ENCODE results near the gene PRSS21.

The PRSS21 gene

GRCh38 chr16:2816751-2817339 lies at the start of gene PRSS21:
TSS of gene PRSS21 (plus strand) at chr16:2817237. CDS start at chr16:2817269, 32 bp downstream.
- peak in 2 of 10 donors; percentile 73 to 76 for DNase-seq
- intact Hi-C loops (cut with DNase I), result no loop called here

DNA sequence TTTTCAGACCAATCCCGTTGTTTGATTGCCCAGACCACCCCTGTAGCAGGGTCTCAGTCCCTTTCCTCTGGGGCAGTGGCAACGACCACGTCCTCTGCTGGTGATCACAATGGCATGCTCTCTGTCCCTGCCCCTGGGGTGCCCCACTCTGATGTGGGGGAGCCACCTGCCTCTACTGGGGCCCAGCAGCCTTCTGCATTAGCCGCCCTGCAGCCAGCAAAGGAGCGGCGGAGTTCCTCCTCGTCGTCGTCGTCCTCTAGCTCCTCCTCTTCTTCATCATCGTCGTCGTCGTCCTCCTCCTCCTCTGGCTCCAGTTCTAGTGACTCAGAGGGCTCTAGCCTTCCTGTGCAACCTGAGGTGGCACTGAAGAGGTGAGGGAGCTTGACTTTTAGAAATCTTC lies 49.1 kb upstream of the PRSS21 start:
- intact Hi-C loops (cut with DNase I), result no loop called here
- DNase-seq, result peak in 3 of 10 donors; percentile 47 to 69 (median 66)

DNA sequence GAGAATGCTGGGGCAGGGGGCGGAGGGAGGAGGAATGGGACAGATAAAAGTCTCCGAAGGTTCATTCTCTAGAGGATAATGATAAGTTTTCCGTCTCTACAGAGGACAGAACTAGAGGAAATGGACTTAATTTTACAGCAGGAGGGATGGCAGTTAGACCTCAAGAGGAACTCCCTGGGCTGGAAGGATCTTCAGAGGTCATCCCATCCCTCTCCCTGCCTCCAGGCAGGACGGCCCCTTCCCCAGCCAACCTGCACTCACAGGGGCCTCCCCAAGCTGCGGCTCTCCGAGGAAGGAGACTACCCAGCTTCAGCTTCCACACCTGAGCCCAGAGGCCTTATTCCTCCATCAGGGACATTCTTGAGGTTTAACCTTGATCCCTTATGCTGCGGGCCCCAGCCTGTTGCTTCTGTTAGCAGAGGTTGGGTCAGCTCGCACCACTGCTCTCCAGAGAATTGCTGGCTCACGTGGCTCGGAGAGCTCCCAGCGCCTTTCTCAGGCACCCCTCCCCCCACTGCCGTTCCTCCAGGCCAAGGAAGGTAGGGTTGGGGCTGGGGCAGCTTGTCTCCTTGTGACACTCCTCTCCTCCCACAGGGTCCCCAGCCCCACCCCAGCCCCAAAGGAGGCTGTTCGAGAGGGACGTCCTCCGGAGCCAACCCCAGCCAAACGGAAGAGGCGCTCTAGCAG lies 48.5 kb upstream of the PRSS21 start:
- intact Hi-C loops (cut with DNase I), result no loop called here
- peak in 3 of 10 donors; percentile 47 to 61 (median 52) for DNase-seq

DNA sequence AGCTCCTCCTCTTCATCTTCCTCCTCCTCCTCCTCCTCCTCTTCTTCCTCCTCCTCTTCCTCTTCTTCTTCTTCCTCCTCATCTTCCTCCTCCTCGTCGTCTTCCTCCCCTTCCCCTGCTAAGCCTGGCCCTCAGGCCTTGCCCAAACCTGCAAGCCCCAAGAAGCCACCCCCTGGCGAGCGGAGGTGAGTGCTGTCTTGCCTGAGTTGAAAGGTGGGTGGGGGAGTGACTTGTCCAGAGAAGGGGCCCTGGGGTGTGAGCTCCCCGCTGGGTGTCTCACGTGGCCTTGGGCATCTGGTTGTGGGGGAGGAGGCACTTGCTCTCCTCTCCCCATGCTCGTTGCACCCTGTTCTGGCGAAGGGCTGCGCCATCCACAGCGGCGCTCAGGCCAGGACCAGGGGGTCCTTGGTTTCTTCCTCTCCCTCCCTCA lies 47.9 kb upstream of the PRSS21 start:
- intact Hi-C loops (cut with DNase I), result no loop called here
- DNase-seq, result peak in 3 of 10 donors; percentile 52 to 65 (median 64)

DNA sequence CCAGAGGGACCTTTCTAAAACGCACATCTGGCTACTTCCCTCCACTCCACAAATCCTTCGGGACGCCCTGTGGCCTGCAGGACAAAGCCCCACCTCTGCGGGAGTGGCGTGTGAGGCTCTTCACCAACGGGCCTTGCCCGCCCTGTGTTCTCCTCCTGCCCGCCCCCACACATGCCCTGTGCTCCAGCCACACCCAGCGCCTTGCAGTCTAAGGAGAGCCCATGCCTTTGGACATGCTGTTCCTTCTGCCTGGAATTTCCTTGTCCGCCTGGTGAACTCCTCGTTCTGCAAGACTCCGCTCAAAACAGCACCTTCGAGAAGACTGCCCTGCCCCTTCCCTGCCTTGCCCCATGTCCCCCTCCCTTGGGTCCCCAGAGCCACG lies 47.4 kb upstream of the PRSS21 start:
- intact Hi-C loops (cut with DNase I), result no loop called here
- peak in 2 of 10 donors; percentile 32 to 81 for DNase-seq

GRCh38 chr16:2770057-2770951 lies 46.7 kb upstream of the PRSS21 start:
- peak in 3 of 10 donors; percentile 64 to 76 (median 71) for DNase-seq
- intact Hi-C loops (cut with DNase I), result no loop called here

GRCh38 chr16:2771496-2772402 lies 45.3 kb upstream of the PRSS21 start:
- DNase-seq, result peak in 3 of 10 donors; percentile 60 to 67 (median 64)
- intact Hi-C loops (cut with DNase I), result no loop called here

GRCh38 chr16:2773188-2773968 lies 43.7 kb upstream of the PRSS21 start:
- DNase-seq, result peak in 3 of 10 donors; percentile 19 to 43 (median 39)
- intact Hi-C loops (cut with DNase I), result no loop called here

- peak in 2 of 10 donors; percentile 35 to 68 for DNase-seq
- intact Hi-C loops (cut with DNase I), result no loop called here
Observed at GRCh38 chr16:2774161-2774891, 42.7 kb upstream of the PRSS21 start.

GRCh38 chr16:2775131-2775716 lies 41.8 kb upstream of the PRSS21 start:
- intact Hi-C loops (cut with DNase I), result loop anchor here (5.0 kb wide), 2 partner anchors 92 to 107 kb away; partner anchors contain the start of gene FLYWCH2
- DNase-seq, result peak in 2 of 10 donors; percentile 54 to 57

GRCh38 chr16:2775765-2776499 lies 41.1 kb upstream of the PRSS21 start:
- DNase-seq, result peak in 2 of 10 donors; percentile 26 to 36
- intact Hi-C loops (cut with DNase I), result loop anchor here (5.0 kb wide), 2 partner anchors 91 to 106 kb away; partner anchors contain the start of gene FLYWCH2

GRCh38 chr16:2776500-2777139 lies 40.4 kb upstream of the PRSS21 start:
- peak in 2 of 10 donors; percentile 69 to 84 for DNase-seq
- intact Hi-C loops (cut with DNase I), result loop anchor here (1.0 to 5.0 kb wide), 3 partner anchors 24 to 106 kb away; partner anchors contain the start of genes FLYWCH2 and SRRM2

DNA sequence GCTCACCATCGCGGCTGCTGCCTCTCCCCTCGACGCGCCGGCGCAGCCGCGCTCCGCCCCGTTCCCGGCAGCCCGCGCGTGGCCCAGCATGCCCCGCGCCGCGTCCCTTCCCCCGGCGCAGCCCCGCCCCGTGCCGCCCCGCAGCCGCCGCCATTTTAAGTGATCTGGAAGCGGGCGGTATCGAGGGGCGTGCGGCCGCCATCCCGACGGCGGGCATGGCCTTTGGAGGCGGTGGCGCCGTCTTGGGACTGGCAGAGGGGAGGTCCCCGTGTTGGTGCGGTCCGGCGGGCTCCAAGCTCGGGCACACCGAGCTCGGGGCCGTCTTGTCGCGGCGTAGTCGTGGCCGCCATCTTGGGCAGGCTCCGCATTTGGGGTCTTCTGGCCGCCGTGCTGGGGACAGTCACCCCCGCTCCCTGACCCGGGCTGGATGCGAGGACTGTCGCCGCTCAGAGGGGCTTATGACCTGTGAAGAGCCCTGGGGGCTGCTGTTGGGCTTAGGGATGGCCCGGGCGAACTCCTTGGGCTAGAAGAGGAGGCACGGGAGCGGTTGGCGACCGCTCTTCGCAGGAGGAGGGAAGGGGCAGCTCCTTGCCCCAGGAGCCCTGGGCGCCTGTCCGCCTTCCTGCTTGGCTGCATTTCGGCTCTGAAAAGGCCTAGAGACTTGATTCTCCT lies 39.7 kb upstream of the PRSS21 start, which contains the start of gene ELOB:
Gene ELOB (minus strand): TSS at position 50 of the 672 bp plus-strand sequence. CDS start 41 bp downstream, at position 9.
- peak; percentile 69 to 97 (median 80) for DNase-seq
- intact Hi-C loops (cut with DNase I), result loop anchor here (1.0 to 5.0 kb wide), 3 partner anchors 25 to 105 kb away; partner anchors contain the start of genes FLYWCH2 and SRRM2

DNA sequence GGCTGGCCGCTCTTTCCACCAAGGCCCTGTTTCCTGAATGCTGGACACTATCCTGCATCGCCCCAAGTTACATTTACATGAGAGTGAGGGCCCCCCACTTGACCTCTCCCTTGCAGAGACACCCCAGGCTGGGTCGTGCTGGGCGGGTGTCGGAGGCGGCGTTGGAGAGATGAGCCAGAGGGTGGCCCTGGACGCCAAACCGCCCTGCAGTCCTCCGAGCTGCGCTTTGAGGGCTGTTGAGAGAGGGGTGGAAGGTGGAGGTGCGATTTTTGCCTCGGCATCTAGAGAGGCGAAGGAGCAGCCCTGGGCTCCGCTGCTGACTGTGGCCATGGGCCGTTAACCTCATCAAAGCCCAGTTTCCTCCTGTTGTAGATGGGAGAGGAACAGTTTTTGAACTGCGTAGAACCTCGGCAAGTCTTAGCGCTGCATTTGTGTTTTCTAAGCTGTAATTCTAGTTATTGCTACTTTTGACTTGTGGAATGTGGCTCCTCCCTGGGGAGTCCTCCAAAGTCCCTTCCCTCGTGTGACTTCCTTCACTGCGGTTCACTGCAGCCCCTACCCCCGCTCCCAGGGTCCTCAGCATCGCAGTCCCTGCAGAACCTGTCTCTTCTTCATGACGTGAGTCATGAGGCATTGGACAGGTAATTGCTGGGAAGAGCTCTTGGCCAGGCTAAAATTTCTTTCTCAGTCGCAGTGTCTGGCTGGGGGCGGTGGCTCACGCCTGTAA lies 39.0 kb upstream of the PRSS21 start:
- DNase-seq, result peak in 5 of 10 donors; percentile 15 to 84 (median 70)
- intact Hi-C loops (cut with DNase I), result loop anchor here (1.0 to 5.0 kb wide), 3 partner anchors 26 to 104 kb away; partner anchors contain the start of genes FLYWCH2 and SRRM2

DNA sequence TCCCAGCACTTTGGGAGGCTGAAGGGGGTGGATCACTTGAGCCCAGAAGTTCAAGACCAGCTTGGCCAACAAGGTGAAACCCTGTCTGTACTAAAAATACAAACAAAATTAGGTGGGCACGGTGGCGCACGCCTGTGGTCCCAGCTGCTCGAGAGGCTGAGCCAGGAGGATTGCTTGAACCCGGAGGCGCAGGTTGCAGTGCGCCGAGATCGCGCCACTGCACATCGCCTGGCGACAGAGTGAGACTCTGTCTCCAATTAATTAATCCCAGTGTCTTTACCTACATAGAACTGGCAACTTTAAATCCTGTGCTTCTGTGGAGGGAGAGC lies 38.4 kb upstream of the PRSS21 start:
- DNase-seq, result peak in 1 of 10 donors; percentile 75
- intact Hi-C loops (cut with DNase I), result loop anchor here (5.0 kb wide), 2 partner anchors 89 to 104 kb away; partner anchors contain the start of gene FLYWCH2

Measured in posterior cingulate gyrus (tissue), 11 donors.